ENCODE data around the gene MBTPS1.

MBTPS1 gene

GRCh38 chr16:84069540-84069939 lies 47.2 kb downstream of the MBTPS1 start:
- no peak for DNase-seq

- no peak for DNase-seq
Measured at GRCh38 chr16:84068783-84069462, 47.8 kb downstream of the MBTPS1 start.

GRCh38 chr16:84068041-84068440 lies 48.7 kb downstream of the MBTPS1 start:
- DNase-seq: no peak

- no peak for DNase-seq
Measured at GRCh38 chr16:84067640-84068039, 49.1 kb downstream of the MBTPS1 start.

- DNase-seq: peak; percentile 28
Measured at GRCh38 chr16:84065536-84066132, 51.1 kb downstream of the MBTPS1 start.

GRCh38 chr16:84063980-84064379 lies 52.8 kb downstream of the MBTPS1 start:
- DNase-seq: no peak

GRCh38 chr16:84062734-84063640 lies 53.8 kb downstream of the MBTPS1 start:
- DNase-seq: peak; percentile 48

- DNase-seq: no peak
Measured at GRCh38 chr16:84061236-84061819, 55.4 kb downstream of the MBTPS1 start.

GRCh38 chr16:84059946-84060901 lies 56.5 kb downstream of the MBTPS1 start:
- no peak for DNase-seq

- DNase-seq: no peak
Measured at GRCh38 chr16:84059111-84059510, 57.6 kb downstream of the MBTPS1 start.

GRCh38 chr16:84058664-84059063 lies 58.1 kb downstream of the MBTPS1 start:
- DNase-seq: no peak

- no peak for DNase-seq
Measured at GRCh38 chr16:84058211-84058610, 58.5 kb downstream of the MBTPS1 start.

GRCh38 chr16:84056933-84057332 lies 59.8 kb downstream of the MBTPS1 start:
- no peak for DNase-seq

GRCh38 chr16:84055801-84056634 lies 60.7 kb downstream of the MBTPS1 start:
- no peak for DNase-seq

- DNase-seq: no peak
Measured at GRCh38 chr16:84055366-84055765, 61.4 kb downstream of the MBTPS1 start.

GRCh38 chr16:84054916-84055315 lies 61.8 kb downstream of the MBTPS1 start:
- no peak for DNase-seq

GRCh38 chr16:84054271-84054670 lies 62.5 kb downstream of the MBTPS1 start:
- no peak for DNase-seq

- DNase-seq: no peak
Measured at GRCh38 chr16:84053237-84053636, 63.5 kb downstream of the MBTPS1 start.

GRCh38 chr16:84052071-84052622 lies 64.6 kb downstream of the MBTPS1 start:
- no peak for DNase-seq

- DNase-seq: no peak
Measured at GRCh38 chr16:84050316-84050715, 66.4 kb downstream of the MBTPS1 start.
